ENCODE data around the gene P3R3URF. TPM values are rescaled to one million over a fixed set of nuclear protein-coding genes. Genes with fewer than 3 reads are reported as not detected.

Gene P3R3URF
- total RNA-seq, 1 donor from 2014 or later = not detected

DNA sequence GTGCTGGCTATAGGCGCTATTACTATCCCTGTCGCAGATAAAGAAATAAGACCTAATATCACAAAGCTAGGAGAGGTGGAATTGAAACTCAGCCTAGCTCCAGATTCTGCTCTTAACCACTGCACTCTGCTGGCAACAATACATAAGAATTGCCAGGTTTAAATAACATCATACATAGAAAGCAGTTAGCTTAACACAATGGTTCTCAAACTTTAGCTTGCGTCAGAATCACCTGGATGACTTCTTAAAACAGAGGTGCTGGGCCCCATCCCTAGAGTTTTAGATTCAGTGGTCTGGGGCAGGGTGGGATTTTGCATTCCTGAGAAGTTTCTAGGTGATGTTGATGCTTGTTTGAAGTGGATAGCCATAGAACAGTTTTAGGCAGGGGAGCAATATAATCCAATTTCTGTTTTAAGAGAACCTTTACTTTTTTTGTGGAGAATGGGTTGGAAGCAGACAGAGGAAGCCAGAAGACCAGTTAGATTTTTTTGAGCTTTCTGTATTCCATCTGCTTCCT lies 23.0 kb upstream of the P3R3URF start:
- peaks cover 7% of the 10 kb centered on the region for H3K27me3 Mint-ChIP-seq
- peak overlapping the region; percentile 68 for H3K27ac Mint-ChIP-seq
- H3K4me1 Mint-ChIP-seq (ENCODE audit: unreplicated experiment) = peaks cover 19% of the 10 kb centered on the region

DNA sequence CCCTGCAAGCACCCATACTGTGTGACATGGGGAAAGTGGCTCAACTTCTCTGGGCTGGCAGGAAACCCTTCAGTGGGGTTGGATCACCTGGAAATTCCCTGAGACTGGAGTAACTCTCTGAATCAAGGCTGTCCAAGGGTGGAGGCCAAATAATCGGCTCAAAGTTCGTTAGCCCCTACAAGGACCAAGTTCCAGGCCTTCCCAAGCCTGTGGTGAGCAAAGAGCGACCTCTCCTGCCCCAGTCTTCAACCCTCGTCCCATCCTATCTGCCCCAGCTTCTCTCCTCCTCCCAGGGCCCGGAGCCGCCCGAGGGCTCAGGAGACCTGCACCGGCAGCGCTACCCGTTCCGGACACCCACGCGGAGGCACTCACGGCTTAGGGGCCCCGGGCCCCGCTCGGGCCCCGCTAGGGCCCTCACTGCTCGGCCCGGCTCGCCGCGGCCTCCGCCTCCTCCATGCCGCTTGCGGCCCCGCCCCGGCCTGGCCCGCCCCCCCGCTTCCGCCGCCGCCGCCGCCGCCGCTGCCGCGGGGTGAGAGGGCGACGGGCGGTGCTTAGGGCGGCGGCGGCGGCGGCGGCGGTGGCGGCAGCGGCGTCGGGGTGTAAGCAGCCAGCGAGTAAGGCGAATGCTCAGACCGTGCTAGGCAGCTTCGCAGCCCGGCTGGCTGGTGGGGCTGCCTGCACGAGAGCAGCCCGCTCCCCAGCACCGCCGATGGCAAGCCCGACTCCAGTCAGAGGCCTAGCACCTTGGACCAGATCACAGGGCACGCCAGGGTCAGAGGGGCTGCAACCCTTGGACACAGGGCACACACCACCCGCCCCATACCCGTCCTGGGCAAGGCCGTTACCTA lies 21.9 kb upstream of the P3R3URF start, which contains the start of gene POMGNT1:
TSS of gene POMGNT1 (minus strand) at position 471 of the 848 bp plus-strand sequence. CDS start 613 bp downstream, outside the sequence.
- Mint-ChIP-seq H3K4me1 (ENCODE audit: unreplicated experiment) (peaks cover 11% of the 10 kb centered on the region), H3K4me3 (peak within 1 kb of the TSS; percentile 87), H3K27me3 (no peaks in the 10 kb centered on the region), H3K27ac (peak within 1 kb of the TSS; percentile 68), H3K36me3 (peaks cover 7% of the 10 kb centered on the region), H3K9me3 (no peaks in the 10 kb centered on the region)
- TF ChIP-seq, protein P1, sequence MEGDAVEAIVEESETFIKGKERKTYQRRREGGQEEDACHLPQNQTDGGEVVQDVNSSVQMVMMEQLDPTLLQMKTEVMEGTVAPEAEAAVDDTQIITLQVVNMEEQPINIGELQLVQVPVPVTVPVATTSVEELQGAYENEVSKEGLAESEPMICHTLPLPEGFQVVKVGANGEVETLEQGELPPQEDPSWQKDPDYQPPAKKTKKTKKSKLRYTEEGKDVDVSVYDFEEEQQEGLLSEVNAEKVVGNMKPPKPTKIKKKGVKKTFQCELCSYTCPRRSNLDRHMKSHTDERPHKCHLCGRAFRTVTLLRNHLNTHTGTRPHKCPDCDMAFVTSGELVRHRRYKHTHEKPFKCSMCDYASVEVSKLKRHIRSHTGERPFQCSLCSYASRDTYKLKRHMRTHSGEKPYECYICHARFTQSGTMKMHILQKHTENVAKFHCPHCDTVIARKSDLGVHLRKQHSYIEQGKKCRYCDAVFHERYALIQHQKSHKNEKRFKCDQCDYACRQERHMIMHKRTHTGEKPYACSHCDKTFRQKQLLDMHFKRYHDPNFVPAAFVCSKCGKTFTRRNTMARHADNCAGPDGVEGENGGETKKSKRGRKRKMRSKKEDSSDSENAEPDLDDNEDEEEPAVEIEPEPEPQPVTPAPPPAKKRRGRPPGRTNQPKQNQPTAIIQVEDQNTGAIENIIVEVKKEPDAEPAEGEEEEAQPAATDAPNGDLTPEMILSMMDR (conservative IDR thresholded peaks at IDR 0.05) = no peak
- DNase-seq (ENCODE audit: extremely low spot score, unreplicated experiment) = peak; percentile 80

More for the DNA sequence above, 23.0 kb upstream of the P3R3URF start:
- TF ChIP-seq, protein P1 (conservative IDR thresholded peaks at IDR 0.05) = no peak
- Mint-ChIP-seq H3K4me3 (peak overlapping the region; percentile 87), H3K9me3 (no peaks in the 10 kb centered on the region), H3K36me3 (peaks cover 7% of the 10 kb centered on the region)
- no peak for DNase-seq (ENCODE audit: extremely low spot score, unreplicated experiment)

DNA sequence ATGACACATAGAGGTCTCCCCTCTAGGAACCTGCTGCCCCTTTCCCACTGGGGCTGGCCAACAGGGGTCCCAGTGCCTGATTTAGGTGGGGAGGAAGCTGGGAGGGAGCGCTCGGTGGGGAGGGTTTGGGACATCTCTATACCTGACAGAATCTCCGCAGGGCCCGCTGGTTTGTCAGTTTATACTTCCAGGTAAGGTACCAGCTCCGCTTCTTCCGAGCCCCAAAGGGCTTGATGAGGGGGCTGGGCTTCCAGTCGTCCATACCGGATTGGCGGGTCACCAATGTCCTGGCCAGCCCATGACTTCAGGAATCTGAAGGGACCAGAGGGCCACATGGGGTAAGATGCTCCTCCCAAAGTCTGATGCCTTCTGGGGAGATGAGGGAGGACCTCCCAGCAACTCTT lies 21.3 kb upstream of the P3R3URF start:
- TF ChIP-seq, protein P1 (conservative IDR thresholded peaks at IDR 0.05) = no peak
- H3K4me1 Mint-ChIP-seq (ENCODE audit: unreplicated experiment) = peaks cover 5% of the 10 kb centered on the region
- H3K9me3 Mint-ChIP-seq = no peaks in the 10 kb centered on the region
- H3K4me3 Mint-ChIP-seq = peak overlapping the region; percentile 87
- H3K27ac Mint-ChIP-seq = no peak overlapping the region
- H3K27me3 Mint-ChIP-seq = no peaks in the 10 kb centered on the region
- no peak for DNase-seq (ENCODE audit: extremely low spot score, unreplicated experiment)
- H3K36me3 Mint-ChIP-seq = peaks cover 7% of the 10 kb centered on the region

DNA sequence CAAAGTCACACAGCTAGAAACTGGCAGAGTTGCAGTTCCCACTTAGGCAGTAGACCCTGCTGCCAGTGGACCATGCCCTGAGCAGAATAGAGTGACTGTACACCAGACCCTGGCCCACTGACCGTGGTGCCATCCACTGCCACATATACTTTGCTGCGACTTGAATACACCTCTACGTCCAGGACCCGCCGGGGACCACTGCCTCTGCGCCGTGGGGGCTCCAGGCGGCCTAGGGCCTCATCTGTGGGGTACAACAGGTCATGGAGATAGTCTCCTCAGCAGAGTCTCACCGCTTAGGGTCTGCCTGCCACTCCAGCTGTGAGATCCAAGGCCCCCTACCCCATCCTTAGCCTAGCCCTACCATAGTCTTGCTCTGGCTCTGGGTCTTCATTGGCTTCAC lies 20.3 kb upstream of the P3R3URF start:
- Mint-ChIP-seq H3K27me3 (no peaks in the 10 kb centered on the region), H3K9me3 (no peaks in the 10 kb centered on the region), H3K36me3 (peaks cover 7% of the 10 kb centered on the region), H3K27ac (no peak overlapping the region), H3K4me3 (peak overlapping the region; percentile 87), H3K4me1 (ENCODE audit: unreplicated experiment) (peaks cover 5% of the 10 kb centered on the region)
- no peak for DNase-seq (ENCODE audit: extremely low spot score, unreplicated experiment)
- TF ChIP-seq, protein P1 (conservative IDR thresholded peaks at IDR 0.05) = no peak

DNA sequence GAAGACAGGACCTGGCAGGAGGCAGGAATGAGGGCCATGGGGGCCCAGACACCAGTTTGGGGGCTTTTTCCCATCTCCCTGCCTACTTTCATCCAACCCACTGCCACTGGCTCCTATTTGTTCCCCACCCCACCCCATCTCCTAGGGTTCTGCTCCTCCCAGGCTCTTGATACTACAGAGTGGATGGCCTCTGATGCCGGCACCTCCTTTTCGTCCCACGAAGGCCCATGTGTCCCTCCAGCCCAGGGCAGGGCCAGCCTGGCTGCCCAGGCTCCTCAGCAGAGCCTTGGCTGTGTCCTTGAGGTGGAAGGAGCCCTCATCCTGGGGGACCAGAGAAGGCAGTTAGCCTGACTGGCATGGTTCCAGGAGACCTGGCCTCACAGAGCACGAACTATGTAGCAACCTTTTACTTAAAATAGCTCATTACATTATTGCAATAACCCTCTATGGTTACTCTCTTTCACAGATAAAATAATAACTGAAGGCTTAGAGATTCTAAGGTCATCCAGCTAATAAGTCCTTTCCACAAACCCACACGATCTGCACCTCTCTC lies 18.4 kb upstream of the P3R3URF start:
- Mint-ChIP-seq H3K4me1 (ENCODE audit: unreplicated experiment) (no peaks in the 10 kb centered on the region), H3K9me3 (no peaks in the 10 kb centered on the region), H3K36me3 (peaks cover 7% of the 10 kb centered on the region), H3K4me3 (peak overlapping the region; percentile 2), H3K27ac (no peak overlapping the region), H3K27me3 (no peaks in the 10 kb centered on the region)
- TF ChIP-seq, protein P1 (conservative IDR thresholded peaks at IDR 0.05) = no peak
- DNase-seq (ENCODE audit: extremely low spot score, unreplicated experiment) = no peak

All from type B pancreatic cell (in vitro differentiated cells).